Endothelial cell of hepatic sinusoid (primary cell): ENCODE data around the gene NUP188.

Experiments
- in situ Hi-C: cut with HindIII; loops from 2 replicates; pipeline ENCODE4 v1.10.0; 2017; ENCODE audit warnings: low sequenced_read_pairs

NUP188 gene

GRCh38 chr9:129052592-129052991, 105.1 kb downstream of the NUP188 start:
- in situ Hi-C loops: no loop called here

GRCh38 chr9:129053020-129053419, 105.5 kb downstream of the NUP188 start:
- in situ Hi-C loops: no loop called here

DNA sequence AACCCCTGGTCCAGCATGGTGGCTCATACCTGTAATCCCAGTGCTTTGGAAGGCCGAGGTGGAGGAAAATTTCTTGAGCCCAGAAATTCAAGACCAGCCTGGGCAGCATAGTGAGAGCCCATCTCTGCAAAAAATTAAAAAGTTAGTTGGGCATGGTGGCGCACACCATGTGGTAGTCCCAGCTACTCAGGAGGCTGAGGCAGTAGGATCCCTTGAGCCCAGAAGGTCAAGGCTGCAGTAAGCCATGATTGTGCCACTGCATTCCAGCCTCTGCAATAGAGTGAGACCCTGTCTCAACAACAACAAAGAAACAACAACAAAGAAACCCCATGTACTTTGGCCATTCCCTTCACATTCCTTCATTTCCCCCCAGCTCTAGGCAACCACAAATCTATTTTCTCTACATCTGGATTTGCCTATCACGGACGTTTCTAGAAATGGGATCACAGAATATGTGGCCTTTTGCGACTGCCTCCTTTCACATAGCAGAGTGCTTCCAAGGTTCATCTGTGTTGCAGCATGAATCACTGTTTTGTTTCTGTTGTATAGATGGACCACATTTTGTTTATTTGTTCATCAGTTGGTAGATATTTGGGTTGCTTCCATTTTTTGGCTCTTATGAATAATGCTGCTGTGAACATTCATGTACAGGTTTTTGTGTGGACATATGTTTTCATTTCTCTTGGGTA, 106.8 kb downstream of the NUP188 start:
- in situ Hi-C loops: no loop called here
